BLaER1 (cell line): ENCODE results near the gene CCT8L2.
"Not testable (repeated sequence)": the region's sequence is repeated elsewhere in the genome, so short reads cannot be mapped to it uniquely, and the experiment has no call there.

Experiments
- H3K27ac ChIP-seq: shearing (Covaris generic); formaldehyde crosslinking; 2 replicates; pipeline ENCODE4 v1.8.1; 2022
- H3K27me3 ChIP-seq: shearing (Covaris generic); formaldehyde crosslinking; 2 replicates; pipeline ENCODE4 v1.8.1; 2022
- H3K36me3 ChIP-seq: shearing (Covaris generic); formaldehyde crosslinking; 2 replicates; pipeline ENCODE4 v1.8.1; 2022
- H3K4me1 ChIP-seq: shearing (Covaris generic); formaldehyde crosslinking; 2 replicates; pipeline ENCODE4 v1.8.1; 2022
- H3K4me2 ChIP-seq: shearing (Covaris generic); formaldehyde crosslinking; 2 replicates; pipeline ENCODE4 v1.8.1; 2022
- H3K4me3 ChIP-seq: shearing (Covaris generic); formaldehyde crosslinking; 2 replicates; pipeline ENCODE4 v1.8.1; 2022
- H3K9ac ChIP-seq: shearing (Covaris generic); formaldehyde crosslinking; 2 replicates; pipeline ENCODE4 v1.8.1; 2022
- H3K9me3 ChIP-seq: shearing (Covaris generic); formaldehyde crosslinking; 2 replicates; pipeline ENCODE4 v1.8.1; 2022
- H4K20me1 ChIP-seq: shearing (Covaris generic); formaldehyde crosslinking; 2 replicates; pipeline ENCODE4 v1.8.1; 2022
- Cebpa-rat ChIP-seq: shearing (Covaris generic); IDR thresholded peaks from 2 replicates; pipeline ENCODE4 v1.8.1; 2022

CCT8L2 gene

GRCh38 chr22:16594026-16594425 is 1.4 kb upstream of the CCT8L2 start:
- no peaks in the 10 kb centered on the region for H3K36me3 ChIP-seq
- no peaks in the 10 kb centered on the region for H3K4me1 ChIP-seq
- no peaks in the 10 kb centered on the region for H3K27me3 ChIP-seq
- H4K20me1 ChIP-seq = no peaks in the 10 kb centered on the region
- TF ChIP-seq Cebpa-rat = no peak
- no peak overlapping the region for H3K27ac ChIP-seq
- H3K9me3 ChIP-seq = no peaks in the 10 kb centered on the region
- H3K9ac ChIP-seq = no peak overlapping the region
- no peak overlapping the region for H3K4me3 ChIP-seq
- H3K4me2 ChIP-seq = no peak overlapping the region

GRCh38 chr22:16592231-16592630 is 379 bp downstream of the CCT8L2 start:
- H3K27me3 ChIP-seq, H3K4me2 ChIP-seq, H3K4me1 ChIP-seq, H3K9me3 ChIP-seq, H3K9ac ChIP-seq, H3K36me3 ChIP-seq, H3K27ac ChIP-seq, H4K20me1 ChIP-seq, H3K4me3 ChIP-seq: not testable (repeated sequence)

GRCh38 chr22:16591136-16591535 is 1.5 kb downstream of the CCT8L2 start:
- not testable (repeated sequence) for H3K27ac ChIP-seq, H3K4me3 ChIP-seq, H3K4me1 ChIP-seq, H3K9me3 ChIP-seq, H3K36me3 ChIP-seq, H3K4me2 ChIP-seq, H3K9ac ChIP-seq, H4K20me1 ChIP-seq, H3K27me3 ChIP-seq

GRCh38 chr22:16586991-16587390 is 5.6 kb downstream of the CCT8L2 start:
- no peak for TF ChIP-seq Cebpa-rat
- H3K9me3 ChIP-seq = no peaks in the 10 kb centered on the region
- H3K4me1 ChIP-seq = no peaks in the 10 kb centered on the region
- H4K20me1 ChIP-seq = no peaks in the 10 kb centered on the region
- no peak overlapping the region for H3K9ac ChIP-seq
- H3K4me3 ChIP-seq = no peak overlapping the region
- no peak overlapping the region for H3K4me2 ChIP-seq
- H3K27me3 ChIP-seq = no peaks in the 10 kb centered on the region
- no peak overlapping the region for H3K27ac ChIP-seq
- no peaks in the 10 kb centered on the region for H3K36me3 ChIP-seq

GRCh38 chr22:16586170-16586569 is 6.4 kb downstream of the CCT8L2 start:
- Histone ChIP-seq H3K4me2 (no peak overlapping the region), H3K27me3 (no peaks in the 10 kb centered on the region), H4K20me1 (no peaks in the 10 kb centered on the region), H3K9ac (no peak overlapping the region), H3K36me3 (no peaks in the 10 kb centered on the region), H3K4me1 (no peaks in the 10 kb centered on the region), H3K4me3 (no peak overlapping the region), H3K9me3 (no peaks in the 10 kb centered on the region), H3K27ac (no peak overlapping the region)
- no peak for TF ChIP-seq Cebpa-rat

GRCh38 chr22:16580872-16581271 is 11.7 kb downstream of the CCT8L2 start:
- not testable (repeated sequence) for H3K4me1 ChIP-seq, H3K9me3 ChIP-seq, H3K4me2 ChIP-seq, H3K27ac ChIP-seq, H3K36me3 ChIP-seq, H3K27me3 ChIP-seq, H3K9ac ChIP-seq, H3K4me3 ChIP-seq, H4K20me1 ChIP-seq

GRCh38 chr22:16569240-16569834 is 23.3 kb downstream of the CCT8L2 start:
- H3K9me3 ChIP-seq = peaks cover 35% of the 10 kb centered on the region
- H3K27ac ChIP-seq, H3K27me3 ChIP-seq, H3K36me3 ChIP-seq, H3K4me1 ChIP-seq, H4K20me1 ChIP-seq, H3K4me2 ChIP-seq, H3K4me3 ChIP-seq, H3K9ac ChIP-seq: not testable (repeated sequence)

GRCh38 chr22:16568425-16568758 is 24.2 kb downstream of the CCT8L2 start:
- no peak for TF ChIP-seq Cebpa-rat
- Histone ChIP-seq H3K4me1 (no peaks in the 10 kb centered on the region), H3K9me3 (peaks cover 44% of the 10 kb centered on the region), H3K4me3 (no peak overlapping the region), H3K36me3 (no peaks in the 10 kb centered on the region), H4K20me1 (no peaks in the 10 kb centered on the region), H3K27me3 (no peaks in the 10 kb centered on the region), H3K27ac (no peak overlapping the region), H3K9ac (no peak overlapping the region), H3K4me2 (no peak overlapping the region)

GRCh38 chr22:16567617-16568424 is 24.8 kb downstream of the CCT8L2 start:
- H4K20me1 ChIP-seq, H3K4me1 ChIP-seq, H3K4me2 ChIP-seq, H3K27me3 ChIP-seq, H3K9ac ChIP-seq, H3K27ac ChIP-seq, H3K4me3 ChIP-seq, H3K36me3 ChIP-seq: not testable (repeated sequence)
- H3K9me3 ChIP-seq = peaks cover 50% of the 10 kb centered on the region

- not testable (repeated sequence) for H3K9ac ChIP-seq, H3K4me3 ChIP-seq, H3K4me1 ChIP-seq, H3K27me3 ChIP-seq, H3K4me2 ChIP-seq, H3K27ac ChIP-seq, H3K36me3 ChIP-seq, H4K20me1 ChIP-seq
- peaks cover 62% of the 10 kb centered on the region for H3K9me3 ChIP-seq
Measured at GRCh38 chr22:16566421-16567151, 26.0 kb downstream of the CCT8L2 start.

GRCh38 chr22:16565585-16566420 is 26.8 kb downstream of the CCT8L2 start:
- H3K27ac ChIP-seq, H3K36me3 ChIP-seq, H4K20me1 ChIP-seq, H3K27me3 ChIP-seq, H3K4me3 ChIP-seq, H3K9ac ChIP-seq, H3K4me1 ChIP-seq, H3K4me2 ChIP-seq: not testable (repeated sequence)
- H3K9me3 ChIP-seq = peaks cover 70% of the 10 kb centered on the region

GRCh38 chr22:16564837-16565584 is 27.6 kb downstream of the CCT8L2 start:
- not testable (repeated sequence) for H4K20me1 ChIP-seq, H3K4me3 ChIP-seq, H3K36me3 ChIP-seq, H3K4me1 ChIP-seq, H3K27me3 ChIP-seq, H3K27ac ChIP-seq, H3K9ac ChIP-seq, H3K4me2 ChIP-seq
- H3K9me3 ChIP-seq = peaks cover 78% of the 10 kb centered on the region
